ENCODE data around the gene MYO1G. TPM values are rescaled to one million over a fixed set of nuclear protein-coding genes. Genes with fewer than 3 reads are reported as not detected.

The MYO1G gene
- total RNA-seq, 4 donors from 2014 or later = 1.1 to 3.0 (median 2.2) TPM

DNA sequence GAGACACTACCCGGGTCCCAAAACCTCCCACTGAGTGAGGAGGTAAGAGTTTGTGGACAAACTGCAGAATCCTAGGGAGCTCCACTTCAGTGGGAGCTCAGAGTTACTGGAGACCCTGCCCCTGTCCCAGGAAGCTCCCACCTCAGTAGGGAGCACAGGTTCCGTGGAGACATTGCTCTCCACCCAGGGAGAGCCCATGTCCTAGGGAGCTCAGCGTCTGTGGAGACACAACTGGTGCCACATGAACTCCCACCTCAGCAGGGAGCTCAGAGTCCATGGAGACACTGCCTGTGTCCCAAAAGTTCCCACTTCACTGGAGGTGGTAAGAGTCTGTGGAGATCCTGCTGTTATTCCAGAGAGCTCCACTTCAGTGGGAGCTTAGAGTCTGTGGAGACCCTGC, 6.3 kb downstream of the MYO1G start:
- intact Hi-C loops (cut with DNase I; ENCODE audit: low total_unique reads) = no loop called here
- DNase-seq (ENCODE audit: low spot score in 2 of 2) = no peak
- WGBS, 2 donors = 77 to 93% methylated on average over 3 of the region's 3 CpGs

DNA sequence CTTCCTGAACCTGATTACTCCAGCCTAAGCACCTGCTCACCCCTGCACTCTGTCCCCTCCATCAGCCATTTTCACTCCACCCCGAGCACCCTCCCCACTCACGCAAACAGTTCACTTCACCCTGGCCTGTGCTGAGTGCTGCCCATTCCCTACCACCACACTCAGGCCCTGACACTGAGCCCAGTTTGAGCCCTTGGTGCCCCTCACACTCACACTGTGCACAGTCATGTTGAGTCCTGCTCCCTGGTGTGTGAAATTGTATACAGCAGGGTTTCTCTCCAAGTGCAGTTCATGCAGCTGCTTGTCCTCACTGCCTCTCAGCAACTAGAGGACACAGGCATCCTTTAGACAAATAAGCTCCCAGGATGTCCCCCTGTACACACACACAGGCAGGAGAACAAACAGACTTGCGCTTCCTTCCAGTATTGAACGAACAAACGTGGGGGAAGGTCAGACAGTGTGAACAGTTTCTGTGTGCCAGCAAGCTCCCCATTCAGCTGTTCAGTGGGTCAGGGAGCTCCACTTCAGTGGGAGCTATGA, 6.8 kb downstream of the MYO1G start:
- intact Hi-C loops (cut with DNase I; ENCODE audit: low total_unique reads) = no loop called here
- H3K4me3 ChIP-seq (ENCODE audit: low read depth, poor library complexity, severe bottlenecking) = no peak overlapping the region
- no peak for TF ChIP-seq POLR2A (IDR thresholded peaks at IDR 0.05)
- TF ChIP-seq, protein P1, sequence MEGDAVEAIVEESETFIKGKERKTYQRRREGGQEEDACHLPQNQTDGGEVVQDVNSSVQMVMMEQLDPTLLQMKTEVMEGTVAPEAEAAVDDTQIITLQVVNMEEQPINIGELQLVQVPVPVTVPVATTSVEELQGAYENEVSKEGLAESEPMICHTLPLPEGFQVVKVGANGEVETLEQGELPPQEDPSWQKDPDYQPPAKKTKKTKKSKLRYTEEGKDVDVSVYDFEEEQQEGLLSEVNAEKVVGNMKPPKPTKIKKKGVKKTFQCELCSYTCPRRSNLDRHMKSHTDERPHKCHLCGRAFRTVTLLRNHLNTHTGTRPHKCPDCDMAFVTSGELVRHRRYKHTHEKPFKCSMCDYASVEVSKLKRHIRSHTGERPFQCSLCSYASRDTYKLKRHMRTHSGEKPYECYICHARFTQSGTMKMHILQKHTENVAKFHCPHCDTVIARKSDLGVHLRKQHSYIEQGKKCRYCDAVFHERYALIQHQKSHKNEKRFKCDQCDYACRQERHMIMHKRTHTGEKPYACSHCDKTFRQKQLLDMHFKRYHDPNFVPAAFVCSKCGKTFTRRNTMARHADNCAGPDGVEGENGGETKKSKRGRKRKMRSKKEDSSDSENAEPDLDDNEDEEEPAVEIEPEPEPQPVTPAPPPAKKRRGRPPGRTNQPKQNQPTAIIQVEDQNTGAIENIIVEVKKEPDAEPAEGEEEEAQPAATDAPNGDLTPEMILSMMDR (IDR thresholded peaks at IDR 0.05) = no peak
- no peak for DNase-seq (ENCODE audit: low spot score in 2 of 2)
- WGBS, 2 donors = 71 to 78% methylated on average over 5 of the region's 5 CpGs

More for the DNA sequence above, 6.3 kb downstream of the MYO1G start:
- no peak overlapping the region for H3K4me3 ChIP-seq (ENCODE audit: low read depth, poor library complexity, severe bottlenecking)
- TF ChIP-seq POLR2A (IDR thresholded peaks at IDR 0.05) = no peak
- TF ChIP-seq, protein P1 (IDR thresholded peaks at IDR 0.05) = no peak

DNA sequence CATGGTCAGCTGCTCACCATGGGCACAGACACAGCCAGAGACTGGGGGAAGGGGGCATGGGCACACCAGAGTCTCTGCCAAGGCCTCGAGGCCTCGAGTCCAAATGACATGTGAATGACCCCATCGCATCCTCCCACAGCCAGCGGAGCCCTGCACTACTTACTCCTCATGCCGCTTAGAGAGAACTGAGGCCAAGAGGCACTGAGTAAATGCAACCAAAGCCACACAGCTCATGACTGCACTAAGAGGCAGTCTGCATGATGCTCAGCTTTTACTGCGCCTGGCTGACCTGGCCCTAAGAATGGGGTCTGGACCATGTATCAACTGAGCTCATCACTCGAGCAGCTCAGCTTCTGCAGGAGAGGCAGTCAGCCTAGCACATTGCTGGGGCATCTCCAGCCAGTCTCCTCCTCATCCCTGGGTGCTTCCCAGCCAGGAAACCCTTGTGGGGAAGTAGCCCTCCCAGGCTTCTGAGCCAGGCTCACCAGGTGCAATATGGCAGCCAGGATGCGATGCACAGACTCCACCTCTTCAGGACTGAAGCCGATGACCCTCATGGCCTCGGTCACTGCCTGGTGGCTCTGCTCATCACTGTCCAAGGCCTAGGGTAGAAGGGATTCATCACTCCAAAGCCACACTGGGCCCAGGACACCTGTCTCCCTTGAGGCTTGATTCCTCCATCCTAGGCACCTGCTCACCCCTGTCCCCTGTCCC, 7.5 kb downstream of the MYO1G start:
- no peak overlapping the region for H3K4me3 ChIP-seq (ENCODE audit: low read depth, poor library complexity, severe bottlenecking)
- no peak for DNase-seq (ENCODE audit: low spot score in 2 of 2)
- WGBS, 2 donors = 86 to 93% methylated on average over 8 to 10 of the region's 10 CpGs
- TF ChIP-seq, protein P1 (IDR thresholded peaks at IDR 0.05) = no peak
- TF ChIP-seq POLR2A (IDR thresholded peaks at IDR 0.05) = no peak
- intact Hi-C loops (cut with DNase I; ENCODE audit: low total_unique reads) = no loop called here

DNA sequence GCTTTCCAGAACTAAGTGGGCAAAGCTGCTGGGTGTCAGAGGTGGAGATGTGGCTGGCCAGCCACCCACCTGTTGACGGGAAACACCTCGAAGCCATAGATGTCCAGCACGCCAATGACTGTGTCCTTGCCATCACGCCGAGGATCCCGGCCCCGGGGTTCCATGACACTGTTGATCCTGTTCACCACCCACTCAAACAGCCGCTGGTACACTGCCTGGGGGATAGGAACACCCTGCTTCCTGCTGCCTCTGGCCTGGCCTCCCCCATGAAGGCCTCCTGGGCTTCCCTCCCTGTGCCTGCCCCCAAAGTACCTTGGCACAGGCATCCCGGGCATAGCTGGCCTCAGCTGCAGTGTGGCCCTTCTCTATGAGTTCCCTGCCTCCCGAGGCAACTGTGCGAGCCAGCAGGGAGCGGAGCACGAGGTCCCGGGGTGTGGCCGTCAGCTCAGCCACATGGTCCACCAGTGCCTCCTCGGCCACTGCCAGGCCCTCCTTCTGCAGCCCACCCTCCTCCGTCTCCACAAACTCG, 8.2 kb downstream of the MYO1G start:
- DNase-seq (ENCODE audit: low spot score in 2 of 2) = no peak

DNA sequence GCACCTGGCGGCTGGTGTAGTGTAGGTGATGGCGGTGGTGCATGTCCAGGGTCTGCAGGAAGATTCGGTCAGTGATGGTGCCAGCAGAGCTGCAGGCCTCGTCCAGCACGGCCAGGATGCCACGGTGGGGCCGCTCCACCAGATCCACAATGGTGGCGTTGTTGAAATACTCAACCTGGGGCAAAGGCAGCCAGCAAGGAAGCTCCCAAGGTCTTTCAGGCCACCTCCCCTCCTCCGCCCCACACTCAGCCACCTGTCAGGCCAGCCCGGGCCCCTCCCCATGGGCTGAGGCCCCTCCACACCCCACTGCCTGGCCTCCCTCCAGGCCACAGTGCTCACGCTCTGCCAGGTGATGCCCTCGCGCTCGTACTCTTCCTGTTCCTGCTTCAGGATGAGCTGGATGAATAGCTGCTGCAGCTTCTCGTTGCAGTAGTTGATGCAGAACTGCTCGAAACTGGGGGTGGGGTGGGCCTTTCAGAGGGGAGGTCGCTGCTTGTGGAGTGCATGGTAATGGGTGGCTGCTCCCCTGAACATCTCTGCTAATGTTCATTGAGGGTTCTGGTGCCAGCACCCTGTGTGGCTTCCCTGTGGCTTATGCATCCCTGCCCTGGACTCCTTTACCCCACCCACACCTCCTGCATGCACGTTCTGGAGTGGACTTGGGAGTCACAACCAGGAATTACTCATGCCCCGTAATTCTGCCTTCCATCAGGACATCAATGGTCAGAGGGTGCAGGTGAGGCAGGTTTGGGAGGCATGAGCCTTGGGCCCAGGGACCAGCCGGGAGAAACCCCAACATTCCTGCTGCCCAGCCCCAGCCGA, 8.9 kb downstream of the MYO1G start:
- intact Hi-C loops (cut with DNase I; ENCODE audit: low total_unique reads) = no loop called here
- 72 to 79% methylated on average over 14 to 20 of the region's 21 CpGs for WGBS, 2 donors
- no peak for DNase-seq (ENCODE audit: low spot score in 2 of 2)
- no peak overlapping the region for H3K4me3 ChIP-seq (ENCODE audit: low read depth, poor library complexity, severe bottlenecking)
- TF ChIP-seq POLR2A (IDR thresholded peaks at IDR 0.05) = no peak
- TF ChIP-seq, protein P1 (IDR thresholded peaks at IDR 0.05) = no peak

More for the DNA sequence above, 8.2 kb downstream of the MYO1G start:
- WGBS, 2 donors = 88 to 91% methylated on average over 18 of the region's 18 CpGs
- TF ChIP-seq, protein P1 (IDR thresholded peaks at IDR 0.05) = no peak
- TF ChIP-seq POLR2A (IDR thresholded peaks at IDR 0.05) = no peak
- no peak overlapping the region for H3K4me3 ChIP-seq (ENCODE audit: low read depth, poor library complexity, severe bottlenecking)
- intact Hi-C loops (cut with DNase I; ENCODE audit: low total_unique reads) = no loop called here
